Sigmoid colon (tissue), 4 donors: ENCODE results near the gene ABCA8.

Experiments
- CTCF ChIP-seq, 4 experiments: fragments of 450-650 bp in 3 of 4; fragments of 200-600 bp in 1 of 4; IDR thresholded peaks; one replicate each; pipeline ENCODE4 v1.5.1; 2016 to 2019; ENCODE audit warnings: antibody characterized with exemption in 4 of 4, mild to moderate bottlenecking in 3 of 4, moderate library complexity in 2 of 4
- EP300 ChIP-seq, 4 donors: sonication (generic); formaldehyde crosslinking; IDR thresholded peaks; one replicate each; pipeline ENCODE4 v1.6.1; 2017; ENCODE audit warnings: antibody characterized with exemption in 4 of 4
- POLR2A ChIP-seq, 2 donors: fragments of 450-650 bp; IDR thresholded peaks; one replicate each; pipeline ENCODE4 v1.6.1; 2016; ENCODE audit warnings: antibody characterized with exemption in 2 of 2, mild to moderate bottlenecking in 2 of 2, moderate library complexity in 2 of 2

- TF ChIP-seq EP300 (IDR thresholded peaks at IDR 0.05) (no peak), CTCF (IDR thresholded peaks at IDR 0.05) (no peak), POLR2A (IDR thresholded peaks at IDR 0.05) (no peak)
Measured at GRCh38 chr17:68832109-68832802, 122.9 kb downstream of the ABCA8 start.
